Measurements from ENCODE around the gene ACTR2.
"Not testable (repeated sequence)": the region's sequence is repeated elsewhere in the genome, so short reads cannot be mapped to it uniquely, and the experiment has no call there.

ACTR2 gene

DNA sequence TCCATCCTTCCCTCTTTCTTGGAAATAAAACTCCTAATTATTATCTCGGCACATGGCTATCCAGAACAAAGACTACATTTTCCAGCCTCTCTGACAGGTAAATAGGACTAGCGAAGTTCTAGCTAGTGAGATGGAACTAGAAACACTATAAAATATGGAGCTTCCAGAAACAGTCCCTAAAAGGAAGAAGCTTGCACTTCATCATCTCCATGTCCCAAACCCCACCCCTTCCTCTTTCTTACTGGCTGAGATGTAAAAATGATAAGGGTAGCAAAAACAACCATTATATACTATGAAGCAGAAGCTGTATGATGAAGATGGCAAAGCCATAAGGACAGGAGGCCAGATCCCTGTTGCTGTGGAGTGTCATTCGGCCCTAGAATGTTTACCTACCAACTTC, 11.7 kb upstream of the ACTR2 start:
- H3K4me1 Mint-ChIP-seq: no peaks in the 10 kb centered on the region
- peaks cover 6% of the 10 kb centered on the region for H3K27me3 Mint-ChIP-seq (ENCODE audit: low read depth, poor library complexity)
- no peak for DNase-seq
- no peak overlapping the region for H3K4me3 Mint-ChIP-seq
- TF ChIP-seq, protein P1, sequence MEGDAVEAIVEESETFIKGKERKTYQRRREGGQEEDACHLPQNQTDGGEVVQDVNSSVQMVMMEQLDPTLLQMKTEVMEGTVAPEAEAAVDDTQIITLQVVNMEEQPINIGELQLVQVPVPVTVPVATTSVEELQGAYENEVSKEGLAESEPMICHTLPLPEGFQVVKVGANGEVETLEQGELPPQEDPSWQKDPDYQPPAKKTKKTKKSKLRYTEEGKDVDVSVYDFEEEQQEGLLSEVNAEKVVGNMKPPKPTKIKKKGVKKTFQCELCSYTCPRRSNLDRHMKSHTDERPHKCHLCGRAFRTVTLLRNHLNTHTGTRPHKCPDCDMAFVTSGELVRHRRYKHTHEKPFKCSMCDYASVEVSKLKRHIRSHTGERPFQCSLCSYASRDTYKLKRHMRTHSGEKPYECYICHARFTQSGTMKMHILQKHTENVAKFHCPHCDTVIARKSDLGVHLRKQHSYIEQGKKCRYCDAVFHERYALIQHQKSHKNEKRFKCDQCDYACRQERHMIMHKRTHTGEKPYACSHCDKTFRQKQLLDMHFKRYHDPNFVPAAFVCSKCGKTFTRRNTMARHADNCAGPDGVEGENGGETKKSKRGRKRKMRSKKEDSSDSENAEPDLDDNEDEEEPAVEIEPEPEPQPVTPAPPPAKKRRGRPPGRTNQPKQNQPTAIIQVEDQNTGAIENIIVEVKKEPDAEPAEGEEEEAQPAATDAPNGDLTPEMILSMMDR (IDR thresholded peaks at IDR 0.05): no peak
- no peak overlapping the region for H3K27ac Mint-ChIP-seq
- no peaks in the 10 kb centered on the region for H3K9me3 Mint-ChIP-seq
- H3K36me3 Mint-ChIP-seq (ENCODE audit: low read depth): no peaks in the 10 kb centered on the region

DNA sequence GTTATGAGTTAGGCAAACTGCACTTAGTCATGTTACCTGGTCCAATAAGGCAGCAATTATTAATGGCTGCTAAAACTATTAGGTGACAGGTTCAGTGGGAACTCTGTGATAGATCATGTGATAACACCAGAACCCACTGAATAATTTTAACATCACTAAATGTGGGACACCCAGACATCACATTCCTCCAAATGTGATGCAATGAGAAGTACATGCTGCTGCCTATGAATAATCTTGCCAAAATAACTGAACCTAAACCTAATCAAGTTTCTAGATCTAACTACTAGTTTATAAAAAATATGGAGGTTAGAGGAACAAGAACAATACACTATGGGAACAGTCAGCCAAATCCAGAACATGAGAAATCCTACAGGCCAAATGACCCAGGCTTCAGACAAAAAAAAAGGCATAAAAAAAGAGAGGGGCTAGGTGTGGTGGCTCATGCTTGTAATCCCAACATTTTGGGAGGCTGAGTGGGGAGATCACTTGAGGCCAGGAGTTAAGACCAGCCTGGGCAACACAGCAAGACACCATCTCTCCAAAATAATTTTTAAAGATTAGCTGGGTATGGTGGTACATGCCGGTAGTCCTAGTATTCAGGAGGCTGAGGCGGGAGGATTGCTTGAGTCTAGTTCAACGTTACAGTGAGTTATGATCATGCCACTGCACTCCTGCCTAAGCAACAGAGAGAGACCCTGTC, 7.0 kb upstream of the ACTR2 start:
- Mint-ChIP-seq H3K36me3 (ENCODE audit: low read depth) (no peaks in the 10 kb centered on the region), H3K9me3 (no peaks in the 10 kb centered on the region), H3K4me1 (no peaks in the 10 kb centered on the region), H3K4me3 (no peak overlapping the region), H3K27ac (no peak overlapping the region), H3K27me3 (ENCODE audit: low read depth, poor library complexity) (peaks cover 5% of the 10 kb centered on the region)
- DNase-seq: no peak
- TF ChIP-seq, protein P1 (IDR thresholded peaks at IDR 0.05): no peak

DNA sequence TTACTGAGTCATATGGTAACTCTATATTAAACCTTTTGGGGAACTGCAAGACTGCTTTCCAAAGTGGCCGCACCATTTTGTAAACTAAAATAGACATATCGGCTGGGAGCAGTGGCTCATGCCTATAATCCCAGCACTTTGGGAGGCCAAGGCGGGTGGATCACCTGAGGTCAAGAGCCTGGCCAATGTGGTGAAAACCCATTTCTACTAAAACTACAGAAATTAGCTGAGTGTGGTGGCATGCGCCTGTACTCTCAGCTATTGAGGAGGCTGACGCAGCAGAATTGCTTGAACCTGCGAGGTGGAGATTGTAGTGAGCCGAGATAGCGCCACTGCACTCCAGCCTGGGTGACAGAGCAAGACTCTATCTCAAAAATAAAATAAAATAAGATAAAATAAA, 6.4 kb upstream of the ACTR2 start:
- not testable (repeated sequence) for H3K36me3 Mint-ChIP-seq (ENCODE audit: low read depth); H3K4me3 Mint-ChIP-seq; DNase-seq

DNA sequence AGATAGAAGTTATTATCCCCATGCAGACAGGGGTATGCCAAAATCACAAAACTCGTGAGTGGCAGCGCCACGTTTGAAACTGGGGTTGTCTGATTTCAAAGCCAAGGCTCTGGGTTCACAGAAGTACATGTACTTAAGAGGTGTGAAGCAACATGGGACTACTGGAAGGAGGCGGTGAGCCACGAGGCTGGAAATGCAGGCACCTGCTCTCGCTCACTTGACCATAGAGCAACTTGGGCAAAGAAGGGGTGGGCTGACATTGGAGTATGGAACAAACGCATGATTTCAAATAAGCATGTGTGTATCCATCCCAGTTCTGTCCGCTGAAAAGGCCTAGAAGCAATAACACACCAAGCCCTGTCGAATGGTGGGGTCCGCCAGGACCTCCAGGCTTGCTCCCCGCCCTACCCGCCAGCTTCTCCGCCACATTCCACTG, 593 bp upstream of the ACTR2 start:
- H3K27me3 Mint-ChIP-seq (ENCODE audit: low read depth, poor library complexity): no peaks in the 10 kb centered on the region
- H3K9me3 Mint-ChIP-seq: no peaks in the 10 kb centered on the region
- peak overlapping the region; percentile 96 for H3K4me3 Mint-ChIP-seq
- no peak for DNase-seq
- peaks cover 7% of the 10 kb centered on the region for H3K36me3 Mint-ChIP-seq (ENCODE audit: low read depth)
- TF ChIP-seq, protein P1 (IDR thresholded peaks at IDR 0.05): no peak
- peaks cover 30% of the 10 kb centered on the region for H3K4me1 Mint-ChIP-seq
- H3K27ac Mint-ChIP-seq: peak overlapping the region; percentile 98

More for the DNA sequence above, 6.4 kb upstream of the ACTR2 start:
- not testable (repeated sequence) for H3K9me3 Mint-ChIP-seq; H3K27me3 Mint-ChIP-seq (ENCODE audit: low read depth, poor library complexity); H3K27ac Mint-ChIP-seq; H3K4me1 Mint-ChIP-seq

DNA sequence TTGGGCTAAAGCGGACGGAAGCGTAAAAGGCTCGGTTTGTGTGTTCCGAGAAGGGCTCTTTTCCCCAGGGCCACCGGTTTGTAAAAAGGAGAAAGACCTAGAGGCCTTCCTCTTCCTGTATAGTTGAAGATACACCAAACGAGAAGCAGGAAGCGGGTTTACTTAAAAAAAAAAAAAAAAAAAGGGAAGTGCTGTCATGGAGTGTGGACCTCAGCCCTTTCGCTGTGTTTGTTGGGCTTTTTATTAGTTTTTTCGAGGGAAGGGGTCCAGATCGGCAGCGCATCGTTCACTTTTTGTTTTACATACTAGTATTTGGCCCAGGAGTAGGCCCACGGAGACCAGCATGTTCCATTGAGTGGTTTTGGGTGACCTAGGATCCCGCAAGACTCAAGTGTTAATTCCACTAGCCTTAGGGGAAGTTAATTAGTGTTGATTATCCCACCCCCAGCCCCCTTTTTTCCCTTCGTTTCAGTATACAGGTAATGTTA, 676 bp downstream of the ACTR2 start:
- DNase-seq: peak; percentile 4
- peak overlapping the region; percentile 98 for H3K27ac Mint-ChIP-seq
- H3K36me3 Mint-ChIP-seq (ENCODE audit: low read depth): peaks cover 16% of the 10 kb centered on the region
- peaks cover 30% of the 10 kb centered on the region for H3K4me1 Mint-ChIP-seq
- peak overlapping the region; percentile 96 for H3K4me3 Mint-ChIP-seq
- no peaks in the 10 kb centered on the region for H3K9me3 Mint-ChIP-seq
- TF ChIP-seq, protein P1 (IDR thresholded peaks at IDR 0.05): no peak
- H3K27me3 Mint-ChIP-seq (ENCODE audit: low read depth, poor library complexity): no peaks in the 10 kb centered on the region

DNA sequence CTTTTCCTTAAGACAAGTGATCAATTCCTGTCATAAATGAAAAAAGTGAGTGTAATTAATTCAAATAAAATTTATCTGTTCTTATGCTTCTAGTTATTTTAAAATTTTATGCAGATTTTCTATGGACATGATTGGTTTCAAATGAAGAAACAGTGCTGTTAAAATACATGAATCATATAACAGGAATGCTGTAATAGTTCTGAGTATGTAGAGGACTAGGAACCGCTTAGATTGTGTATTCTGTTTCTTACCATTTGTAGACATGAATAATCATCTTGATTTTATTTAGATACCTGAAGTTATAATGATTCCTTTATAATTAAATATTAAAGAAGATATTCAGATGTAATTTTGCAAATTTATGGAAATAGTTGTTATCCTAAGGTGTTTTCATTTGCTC, 3.5 kb downstream of the ACTR2 start:
- Mint-ChIP-seq H3K9me3 (no peaks in the 10 kb centered on the region), H3K36me3 (ENCODE audit: low read depth) (peaks cover 38% of the 10 kb centered on the region), H3K4me1 (peaks cover 30% of the 10 kb centered on the region), H3K27me3 (ENCODE audit: low read depth, poor library complexity) (no peaks in the 10 kb centered on the region), H3K4me3 (no peak overlapping the region), H3K27ac (no peak overlapping the region)
- no peak for DNase-seq
- TF ChIP-seq, protein P1 (IDR thresholded peaks at IDR 0.05): no peak

Data from nephron progenitor cell (in vitro differentiated cells).